Right lobe of liver (tissue), 4 donors: ENCODE data around the gene TFB2M.

ENCODE experiments used
- CTCF ChIP-seq, 4 donors: fragments of 200-600 bp in 3 of 4; fragments of 450-650 bp in 1 of 4; IDR thresholded peaks; one replicate each; pipeline versions ENCODE4 v1.5.1 to v1.8.0; 2016 to 2022; ENCODE audit warnings: antibody characterized with exemption in 4 of 4, mild to moderate bottlenecking in 2 of 4
- POLR2A ChIP-seq: fragments of 450-650 bp; IDR thresholded peaks from one replicate; pipeline ENCODE4 v1.6.1; 2017; ENCODE audit warnings: antibody characterized with exemption, mild to moderate bottlenecking
- donor health status: DM: no; HTN: no; CAD: no.
- donor health status: DM: no; HTN: no; CAD: no.
- donor health status: DM: no; HTN: yes; CAD: no.

- no peak for TF ChIP-seq CTCF (IDR thresholded peaks at IDR 0.05)
- TF ChIP-seq POLR2A, result no peak
These were observed 41.4 kb upstream of the TFB2M start for GRCh38 chr1:246607462-246607861.
